Activated CD4-positive, alpha-beta T cell treated with anti-CD3 and anti-CD28 coated beads, Interleukin-2, amount 10 ng/mL, durations not matched to agents 24 days and 14 days (primary cell): ENCODE measurements around the gene KCNN3. TPM values are rescaled to one million over a fixed set of nuclear protein-coding genes. Genes with fewer than 3 reads are reported as not detected.
"Not testable (repeated sequence)": the region's sequence is repeated elsewhere in the genome, so short reads cannot be mapped to it uniquely, and the experiment has no call there.

Source experiments
- DNase-seq: peaks from one replicate; pipeline ENCODE4 v3.0.0; 2022
- H3K27ac Mint-ChIP-seq: one replicate; pipeline ENCODE4 v1.8.0; 2022; ENCODE audit warnings: mild to moderate bottlenecking, mixed read lengths
- H3K27me3 Mint-ChIP-seq: one replicate; pipeline ENCODE4 v1.8.0; 2022; ENCODE audit warnings: mixed read lengths
- H3K36me3 Mint-ChIP-seq: one replicate; pipeline ENCODE4 v1.8.0; 2022; ENCODE audit warnings: low read depth, mild to moderate bottlenecking, mixed read lengths
- H3K4me1 Mint-ChIP-seq: one replicate; pipeline ENCODE4 v1.8.0; 2021; ENCODE audit warnings: mixed read lengths
- H3K4me3 Mint-ChIP-seq: one replicate; pipeline ENCODE4 v1.8.0; 2022; ENCODE audit warnings: mild to moderate bottlenecking, moderate library complexity, mixed read lengths
- H3K9me3 Mint-ChIP-seq: one replicate; pipeline ENCODE4 v1.8.0; 2021; ENCODE audit warnings: mixed read lengths
- intact Hi-C: fragments of 100-400 bp; cut with micrococcal nuclease; formaldehyde crosslinking; loops from one replicate; pipeline ENCODE4 v1.15.1; 2023
- total RNA-seq: library from RNA; stranded (reverse); gene quantifications from 2 replicates; pipeline ENCODE4 v1.2.3, GENCODE V29; 2022

The KCNN3 gene
- total RNA-seq, 1 donor from 2014 or later: 0.35 TPM

- H3K4me3 Mint-ChIP-seq, H3K27ac Mint-ChIP-seq, H3K27me3 Mint-ChIP-seq, DNase-seq, H3K36me3 Mint-ChIP-seq, intact Hi-C loops, H3K9me3 Mint-ChIP-seq: not testable (repeated sequence)
- H3K4me1 Mint-ChIP-seq: peaks cover 12% of the 10 kb centered on the region
Observed at GRCh38 chr1:154670310-154671270, 199.5 kb downstream of the KCNN3 start.

GRCh38 chr1:154669464-154670282 is 200.4 kb downstream of the KCNN3 start:
- Mint-ChIP-seq H3K36me3 (no peaks in the 10 kb centered on the region), H3K27me3 (peaks cover 3% of the 10 kb centered on the region), H3K9me3 (no peaks in the 10 kb centered on the region), H3K4me3 (no peak overlapping the region), H3K4me1 (peaks cover 12% of the 10 kb centered on the region), H3K27ac (peak overlapping the region; percentile 53)
- peak; percentile 93 for DNase-seq
- intact Hi-C loops: loop anchor here (1.0 kb wide), 3 partner anchors 80 to 209 kb away; no protein-coding TSS in a partner anchor

GRCh38 chr1:154666051-154666790 is 203.9 kb downstream of the KCNN3 start:
- Mint-ChIP-seq H3K9me3 (no peaks in the 10 kb centered on the region), H3K4me1 (peaks cover 5% of the 10 kb centered on the region), H3K27me3 (peaks cover 16% of the 10 kb centered on the region), H3K27ac (no peak overlapping the region), H3K36me3 (no peaks in the 10 kb centered on the region), H3K4me3 (no peak overlapping the region)
- no peak for DNase-seq
- intact Hi-C loops: no loop called here

- intact Hi-C loops: no loop called here
- H3K27me3 Mint-ChIP-seq: peaks cover 27% of the 10 kb centered on the region
- no peaks in the 10 kb centered on the region for H3K36me3 Mint-ChIP-seq
- no peak overlapping the region for H3K27ac Mint-ChIP-seq
- H3K9me3 Mint-ChIP-seq: no peaks in the 10 kb centered on the region
- H3K4me1 Mint-ChIP-seq: no peaks in the 10 kb centered on the region
- H3K4me3 Mint-ChIP-seq: no peak overlapping the region
- no peak for DNase-seq
Observed at GRCh38 chr1:154664331-154665002, 205.6 kb downstream of the KCNN3 start.

GRCh38 chr1:154663471-154664060 is 206.5 kb downstream of the KCNN3 start:
- no peak overlapping the region for H3K4me3 Mint-ChIP-seq
- no peak overlapping the region for H3K27ac Mint-ChIP-seq
- peaks cover 35% of the 10 kb centered on the region for H3K27me3 Mint-ChIP-seq
- intact Hi-C loops: no loop called here
- DNase-seq: no peak
- H3K36me3 Mint-ChIP-seq: no peaks in the 10 kb centered on the region
- no peaks in the 10 kb centered on the region for H3K4me1 Mint-ChIP-seq
- H3K9me3 Mint-ChIP-seq: no peaks in the 10 kb centered on the region

GRCh38 chr1:154661110-154661509 is 209.0 kb downstream of the KCNN3 start:
- peaks cover 53% of the 10 kb centered on the region for H3K27me3 Mint-ChIP-seq
- intact Hi-C loops: no loop called here
- H3K9me3 Mint-ChIP-seq: no peaks in the 10 kb centered on the region
- no peak overlapping the region for H3K27ac Mint-ChIP-seq
- H3K4me1 Mint-ChIP-seq: no peaks in the 10 kb centered on the region
- no peak overlapping the region for H3K4me3 Mint-ChIP-seq
- DNase-seq: no peak
- H3K36me3 Mint-ChIP-seq: no peaks in the 10 kb centered on the region

GRCh38 chr1:154659823-154660592 is 210.1 kb downstream of the KCNN3 start:
- intact Hi-C loops: no loop called here
- DNase-seq: no peak
- no peaks in the 10 kb centered on the region for H3K36me3 Mint-ChIP-seq
- no peak overlapping the region for H3K27ac Mint-ChIP-seq
- peaks cover 57% of the 10 kb centered on the region for H3K27me3 Mint-ChIP-seq
- no peaks in the 10 kb centered on the region for H3K9me3 Mint-ChIP-seq
- H3K4me1 Mint-ChIP-seq: no peaks in the 10 kb centered on the region
- no peak overlapping the region for H3K4me3 Mint-ChIP-seq

GRCh38 chr1:154657556-154657955 is 212.5 kb downstream of the KCNN3 start:
- Mint-ChIP-seq H3K4me3 (no peak overlapping the region), H3K36me3 (no peaks in the 10 kb centered on the region), H3K27me3 (peaks cover 72% of the 10 kb centered on the region), H3K9me3 (no peaks in the 10 kb centered on the region), H3K4me1 (no peaks in the 10 kb centered on the region), H3K27ac (no peak overlapping the region)
- intact Hi-C loops: no loop called here
- no peak for DNase-seq

DNA sequence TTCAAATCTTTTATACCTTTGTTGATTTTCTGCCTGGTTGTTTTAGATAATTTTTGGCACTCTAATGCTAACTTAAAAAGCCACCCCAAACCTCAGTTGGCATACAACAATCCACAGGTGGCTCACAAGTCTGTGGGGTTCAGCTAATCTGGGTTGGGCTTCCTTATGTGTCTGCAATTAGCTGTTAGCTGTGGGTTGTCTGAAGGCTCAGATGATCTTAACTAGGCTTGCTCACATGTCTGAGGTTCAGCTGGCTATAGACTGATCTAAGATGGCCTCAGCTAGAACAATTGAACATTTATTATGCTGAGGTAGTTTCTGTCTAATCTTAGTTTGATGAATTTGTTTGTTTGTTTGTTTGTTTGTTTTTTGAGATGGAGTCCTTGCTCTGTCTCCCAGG is 217.2 kb downstream of the KCNN3 start:
- Mint-ChIP-seq H3K36me3 (no peaks in the 10 kb centered on the region), H3K27ac (no peak overlapping the region), H3K4me3 (no peak overlapping the region), H3K27me3 (peaks cover 56% of the 10 kb centered on the region), H3K4me1 (no peaks in the 10 kb centered on the region), H3K9me3 (no peaks in the 10 kb centered on the region)
- intact Hi-C loops: no loop called here
- no peak for DNase-seq

Other genes with a start within 250 kb of the KCNN3 start
- 47.4 and 47.7 TPM in 2 replicates for gene PMVK, start 66.4 kb upstream of the KCNN3 start, total RNA-seq
- 19.3 and 21.6 TPM in 2 replicates for gene PBXIP1, start 85.8 kb upstream of the KCNN3 start, total RNA-seq
- gene PYGO2, start 91.5 kb upstream of the KCNN3 start, total RNA-seq: 34.4 and 34.8 TPM in 2 replicates
- 50.4 and 60.5 TPM in 2 replicates for gene SHC1, start 100.5 kb upstream of the KCNN3 start, total RNA-seq
- 179 and 181 TPM in 2 replicates for gene CKS1B, start 104.4 kb upstream of the KCNN3 start, total RNA-seq
- 69.9 and 71.8 TPM in 2 replicates for gene FLAD1, start 113.1 kb upstream of the KCNN3 start, total RNA-seq
- 0.79 and 1.4 TPM in 2 replicates for gene LENEP, start 123.3 kb upstream of the KCNN3 start, total RNA-seq
- 145 and 150 TPM in 2 replicates for gene ZBTB7B, start 132.5 kb upstream of the KCNN3 start, total RNA-seq
- gene DCST2, start 163.5 kb upstream of the KCNN3 start, total RNA-seq: 0.16 TPM in 1 of 2 replicates, not detected in the other
- gene DCST1, start 163.5 kb upstream of the KCNN3 start, total RNA-seq: not detected in 2 replicates
- 79.7 and 84.5 TPM in 2 replicates for gene ADAM15, start 181.0 kb upstream of the KCNN3 start, total RNA-seq
- 5.8 and 6.2 TPM in 2 replicates for gene EFNA4, start 193.5 kb upstream of the KCNN3 start, total RNA-seq
- gene EFNA3, start 208.6 kb upstream of the KCNN3 start, total RNA-seq: 3.6 and 4.4 TPM in 2 replicates